ENCODE data around the gene AGA.

GRCh38 chr4:177385576-177386277 is 56.5 kb downstream of the AGA start:
- TF ChIP-seq POLR2A (IDR thresholded peaks at IDR 0.05) (no peak), POLR2AphosphoS5 (IDR thresholded peaks at IDR 0.05; ENCODE audit: insufficient read depth in 1 of 2, low read depth in 1 of 2) (no peak)
- TF ChIP-seq, protein P1, sequence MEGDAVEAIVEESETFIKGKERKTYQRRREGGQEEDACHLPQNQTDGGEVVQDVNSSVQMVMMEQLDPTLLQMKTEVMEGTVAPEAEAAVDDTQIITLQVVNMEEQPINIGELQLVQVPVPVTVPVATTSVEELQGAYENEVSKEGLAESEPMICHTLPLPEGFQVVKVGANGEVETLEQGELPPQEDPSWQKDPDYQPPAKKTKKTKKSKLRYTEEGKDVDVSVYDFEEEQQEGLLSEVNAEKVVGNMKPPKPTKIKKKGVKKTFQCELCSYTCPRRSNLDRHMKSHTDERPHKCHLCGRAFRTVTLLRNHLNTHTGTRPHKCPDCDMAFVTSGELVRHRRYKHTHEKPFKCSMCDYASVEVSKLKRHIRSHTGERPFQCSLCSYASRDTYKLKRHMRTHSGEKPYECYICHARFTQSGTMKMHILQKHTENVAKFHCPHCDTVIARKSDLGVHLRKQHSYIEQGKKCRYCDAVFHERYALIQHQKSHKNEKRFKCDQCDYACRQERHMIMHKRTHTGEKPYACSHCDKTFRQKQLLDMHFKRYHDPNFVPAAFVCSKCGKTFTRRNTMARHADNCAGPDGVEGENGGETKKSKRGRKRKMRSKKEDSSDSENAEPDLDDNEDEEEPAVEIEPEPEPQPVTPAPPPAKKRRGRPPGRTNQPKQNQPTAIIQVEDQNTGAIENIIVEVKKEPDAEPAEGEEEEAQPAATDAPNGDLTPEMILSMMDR (IDR thresholded peaks at IDR 0.05), result no peak
